NCI-H2227 (cell line): ENCODE results near the gene C9orf78.

ENCODE experiments used
- DNase-seq: peaks from one replicate; lab custom pipeline; 2025; ENCODE audit not compliant: unreplicated experiment; lab: John Stamatoyannopoulos, UW

Gene C9orf78, protein sequence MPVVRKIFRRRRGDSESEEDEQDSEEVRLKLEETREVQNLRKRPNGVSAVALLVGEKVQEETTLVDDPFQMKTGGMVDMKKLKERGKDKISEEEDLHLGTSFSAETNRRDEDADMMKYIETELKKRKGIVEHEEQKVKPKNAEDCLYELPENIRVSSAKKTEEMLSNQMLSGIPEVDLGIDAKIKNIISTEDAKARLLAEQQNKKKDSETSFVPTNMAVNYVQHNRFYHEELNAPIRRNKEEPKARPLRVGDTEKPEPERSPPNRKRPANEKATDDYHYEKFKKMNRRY

DNA sequence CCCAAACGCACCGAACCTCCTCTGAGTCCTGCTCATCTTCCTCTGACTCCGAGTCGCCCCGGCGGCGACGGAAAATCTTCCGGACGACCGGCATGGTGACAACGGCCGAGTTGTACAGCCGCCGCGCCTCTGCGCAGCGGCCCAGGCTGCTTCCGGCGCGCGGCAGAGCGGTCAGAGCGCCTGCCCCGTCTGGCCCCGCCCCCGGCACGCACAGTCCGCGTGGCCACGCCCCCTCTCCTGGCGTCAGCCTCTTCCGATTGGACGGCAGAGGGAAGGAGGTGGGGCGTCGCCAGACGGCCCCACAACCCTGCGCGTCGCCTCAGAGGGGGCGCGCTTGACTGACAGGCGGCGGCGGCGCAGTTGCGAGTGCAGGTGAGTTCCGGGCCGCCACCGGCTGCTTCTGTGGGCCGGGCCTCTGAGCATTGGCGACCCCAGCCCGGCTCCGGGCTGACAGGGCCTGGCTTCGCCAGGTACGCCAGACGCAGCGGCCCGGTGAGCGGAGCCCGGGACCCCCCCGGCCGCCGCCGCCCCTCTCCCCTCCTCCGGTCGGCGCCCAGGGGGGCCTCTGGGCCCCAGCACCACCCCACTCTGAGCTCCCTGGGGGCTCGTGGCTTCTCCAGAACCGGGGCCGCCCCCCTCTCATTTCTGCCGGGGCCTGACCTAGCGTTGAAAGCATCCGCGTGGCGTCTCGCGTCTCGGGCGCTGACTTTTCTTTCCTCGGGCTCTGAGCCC is at the start of gene C9orf78, which contains the start of gene USP20:
Gene C9orf78 (minus strand): TSS at position 148 of the 732 bp plus-strand sequence. CDS start 54 bp downstream, at position 94.
Gene USP20 (plus strand): TSS at position 331 of the 732 bp plus-strand sequence. CDS start 17,098 bp downstream, outside the sequence.
- DNase-seq, result peak; percentile 97

GRCh38 chr9:129884220-129885017 is 49.3 kb upstream of the C9orf78 start:
- DNase-seq, result peak; percentile 78

- DNase-seq, result no peak
Measured at GRCh38 chr9:129881547-129882324, 46.7 kb upstream of the C9orf78 start.

DNA sequence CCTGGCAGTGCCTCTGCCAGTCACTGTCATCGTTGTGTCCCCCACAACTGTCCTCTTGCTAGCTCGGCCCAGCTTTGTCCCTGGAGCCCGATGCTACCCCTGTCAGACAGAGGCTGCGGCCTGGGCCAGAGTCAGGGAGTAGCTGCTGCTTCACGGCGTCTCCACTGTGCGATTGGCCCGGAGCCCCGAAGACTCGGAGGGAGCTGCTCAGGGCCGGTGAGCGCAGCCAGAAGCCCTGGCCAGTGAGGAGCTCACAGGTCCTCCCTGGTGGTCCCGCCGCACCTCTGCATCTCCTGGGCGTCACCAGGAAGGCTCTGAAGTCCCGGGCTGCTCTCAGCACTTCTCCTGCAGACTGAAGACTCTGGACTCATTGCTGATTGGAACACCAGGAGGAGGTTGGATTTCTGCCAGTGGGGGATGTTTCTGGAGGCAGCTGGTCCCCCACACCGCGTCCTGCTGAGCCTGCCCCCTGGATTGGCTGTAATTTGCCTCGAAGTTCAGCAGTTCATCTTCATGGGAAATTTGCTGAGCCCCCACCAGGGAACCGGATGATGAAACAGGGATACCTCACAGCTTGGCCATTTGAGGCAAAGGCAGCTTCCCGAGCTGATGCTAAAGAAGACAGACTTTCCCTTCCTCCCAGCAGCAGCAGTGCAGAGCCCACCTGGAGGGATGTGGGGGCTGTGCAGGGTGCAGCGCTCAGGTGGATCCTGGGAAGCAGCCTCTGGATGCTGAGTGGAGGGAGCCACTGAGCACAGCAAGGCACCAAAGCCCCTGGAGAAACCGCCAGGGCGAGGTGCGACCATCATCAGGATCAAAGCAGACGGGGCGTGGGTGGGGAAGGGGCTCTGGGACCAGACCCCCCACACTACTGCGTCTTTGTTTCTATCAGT is 45.8 kb upstream of the C9orf78 start:
- peak; percentile 25 for DNase-seq

GRCh38 chr9:129879991-129880653 is 45.0 kb upstream of the C9orf78 start:
- no peak for DNase-seq

- no peak for DNase-seq
Measured at GRCh38 chr9:129879103-129879699, 44.1 kb upstream of the C9orf78 start.

DNA sequence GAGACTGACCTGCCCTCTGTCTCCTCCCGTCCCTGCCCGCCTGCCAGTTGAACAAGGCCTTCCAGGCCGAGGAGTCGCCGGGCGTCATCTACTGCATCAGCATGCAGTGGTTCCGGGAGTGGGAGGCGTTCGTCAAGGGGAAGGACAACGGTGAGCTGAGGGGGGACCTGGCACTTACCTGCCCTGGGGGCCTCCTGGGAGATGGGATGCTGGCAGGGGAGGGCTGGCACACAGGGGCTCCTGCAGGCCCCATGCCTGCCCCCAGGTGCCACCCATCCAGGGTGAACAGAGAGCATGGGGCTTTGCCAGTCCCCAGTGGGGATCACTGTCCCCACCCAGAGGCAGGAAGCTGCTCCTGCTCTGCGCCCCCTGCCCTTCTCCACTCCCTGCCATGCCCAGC is 43.2 kb upstream of the C9orf78 start:
- no peak for DNase-seq

DNA sequence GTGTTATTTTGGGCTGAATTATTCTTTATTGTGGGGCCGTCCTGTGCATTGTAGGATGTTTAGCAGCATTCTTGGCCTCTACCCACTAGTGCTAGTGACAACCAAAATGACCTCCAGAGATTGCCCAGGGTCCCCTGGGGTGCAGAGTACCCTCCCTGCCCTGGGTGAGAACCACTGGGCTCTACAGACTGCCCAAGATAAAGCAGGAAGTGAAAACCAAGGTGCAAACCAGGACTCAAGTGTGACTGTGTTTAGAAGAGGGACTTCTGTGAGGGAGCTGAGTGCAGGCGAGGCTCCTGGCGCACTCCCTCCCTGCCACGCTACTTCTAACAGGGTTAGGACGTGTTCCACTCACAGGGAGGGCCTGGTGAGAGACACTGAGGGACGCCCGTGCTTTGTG is 41.7 kb upstream of the C9orf78 start:
- DNase-seq, result no peak

- DNase-seq, result no peak
Measured at GRCh38 chr9:129875687-129876395, 40.8 kb upstream of the C9orf78 start.

GRCh38 chr9:129875181-129875611 is 40.1 kb upstream of the C9orf78 start:
- no peak for DNase-seq

- DNase-seq, result no peak
Measured at GRCh38 chr9:129874261-129875101, 39.4 kb upstream of the C9orf78 start.

- DNase-seq, result no peak
Measured at GRCh38 chr9:129873563-129874190, 38.6 kb upstream of the C9orf78 start.

GRCh38 chr9:129871046-129871445 is 36.0 kb upstream of the C9orf78 start:
- no peak for DNase-seq

- DNase-seq, result no peak
Measured at GRCh38 chr9:129869585-129870501, 34.8 kb upstream of the C9orf78 start.

- DNase-seq, result no peak
Measured at GRCh38 chr9:129868872-129869486, 33.9 kb upstream of the C9orf78 start.
